ENCODE results near the gene CCDC134. TPM values are rescaled to one million over a fixed set of nuclear protein-coding genes. Genes with fewer than 3 reads are reported as not detected.

Gene CCDC134
- total and polyA plus RNA-seq, 7 donors = 2.2 to 7.8 (median 4.9) TPM

- intact Hi-C loops (cut with DNase I) = no loop called here
- H3K27ac ChIP-seq = no peak overlapping the region
- no peaks in the 10 kb centered on the region for H3K36me3 ChIP-seq (ENCODE audit: insufficient read depth in 1 of 2, low read depth in 1 of 2)
- DNase-seq (no peak), ATAC-seq (no peak)
- no peaks in the 10 kb centered on the region for H3K9me3 ChIP-seq
- no peaks in the 10 kb centered on the region for H3K27me3 ChIP-seq (ENCODE audit: insufficient read depth in 3 of 3, low read length in 2 of 3)
- TF ChIP-seq CTCF (IDR thresholded peaks at IDR 0.05) = no peak
- no peaks in the 10 kb centered on the region for H3K4me1 ChIP-seq
- H3K4me3 ChIP-seq = no peak overlapping the region
- 55 to 75% (median 67%) methylated on average over 1 of the region's 1 CpG for WGBS, 3 donors
These were observed 19.0 kb upstream of the CCDC134 start for GRCh38 chr22:41781507-41781906.

- no peak overlapping the region for H3K27ac ChIP-seq
- ATAC-seq = no peak
These were observed 18.2 kb upstream of the CCDC134 start for GRCh38 chr22:41782316-41782715.

GRCh38 chr22:41782751-41783150, 17.7 kb upstream of the CCDC134 start:
- TF ChIP-seq CTCF (IDR thresholded peaks at IDR 0.05) = no peak

More at GRCh38 chr22:41782316-41782715, 18.2 kb upstream of the CCDC134 start:
- Histone ChIP-seq H3K27me3 (ENCODE audit: insufficient read depth in 3 of 3, low read length in 2 of 3) (no peaks in the 10 kb centered on the region), H3K4me3 (no peak overlapping the region), H3K36me3 (ENCODE audit: insufficient read depth in 1 of 2, low read depth in 1 of 2) (no peaks in the 10 kb centered on the region), H3K4me1 (no peaks in the 10 kb centered on the region), H3K9me3 (no peaks in the 10 kb centered on the region)
- no peak for TF ChIP-seq CTCF (IDR thresholded peaks at IDR 0.05)
- WGBS, 3 donors = 87 to 90% (median 90%) methylated on average over 6 of the region's 6 CpGs
- intact Hi-C loops (cut with DNase I) = no loop called here
- no peak for DNase-seq

GRCh38 chr22:41787331-41787730, 13.1 kb upstream of the CCDC134 start:
- intact Hi-C loops (cut with DNase I) = no loop called here
- H3K36me3 ChIP-seq (ENCODE audit: insufficient read depth in 1 of 2, low read depth in 1 of 2) = no peaks in the 10 kb centered on the region
- H3K27me3 ChIP-seq (ENCODE audit: insufficient read depth in 3 of 3, low read length in 2 of 3) = no peaks in the 10 kb centered on the region
- no peaks in the 10 kb centered on the region for H3K9me3 ChIP-seq
- H3K4me1 ChIP-seq = no peaks in the 10 kb centered on the region
- no peak overlapping the region for H3K4me3 ChIP-seq
- no peak for ATAC-seq
- no peak for DNase-seq
- no peak overlapping the region for H3K27ac ChIP-seq
- no peak for TF ChIP-seq CTCF (IDR thresholded peaks at IDR 0.05)
- 85 to 95% (median 89%) methylated on average over 2 of the region's 2 CpGs for WGBS, 3 donors

More at GRCh38 chr22:41782751-41783150, 17.7 kb upstream of the CCDC134 start:
- intact Hi-C loops (cut with DNase I) = no loop called here
- no peak overlapping the region for H3K4me3 ChIP-seq
- no peak overlapping the region for H3K27ac ChIP-seq
- ATAC-seq (no peak), DNase-seq (no peak)
- no peaks in the 10 kb centered on the region for H3K27me3 ChIP-seq (ENCODE audit: insufficient read depth in 3 of 3, low read length in 2 of 3)
- no peaks in the 10 kb centered on the region for H3K4me1 ChIP-seq
- no peaks in the 10 kb centered on the region for H3K36me3 ChIP-seq (ENCODE audit: insufficient read depth in 1 of 2, low read depth in 1 of 2)
- H3K9me3 ChIP-seq = no peaks in the 10 kb centered on the region
- 82 to 94% (median 94%) methylated on average over 2 of the region's 2 CpGs for WGBS, 3 donors

GRCh38 chr22:41793871-41794270, 6.6 kb upstream of the CCDC134 start:
- no peaks in the 10 kb centered on the region for H3K27me3 ChIP-seq (ENCODE audit: insufficient read depth in 3 of 3, low read length in 2 of 3)
- no peak for DNase-seq
- intact Hi-C loops (cut with DNase I) = loop anchor here in 1 of 2 donors (5.0 kb wide), 1 partner anchor 42 kb away; no protein-coding TSS in a partner anchor
- no peak for ATAC-seq
- no peaks in the 10 kb centered on the region for H3K9me3 ChIP-seq
- no peak overlapping the region for H3K4me3 ChIP-seq
- H3K36me3 ChIP-seq (ENCODE audit: insufficient read depth in 1 of 2, low read depth in 1 of 2) = no peaks in the 10 kb centered on the region
- WGBS, 3 donors = 91 to 97% (median 95%) methylated on average over 3 of the region's 3 CpGs
- no peak for TF ChIP-seq CTCF (IDR thresholded peaks at IDR 0.05)
- H3K4me1 ChIP-seq = no peaks in the 10 kb centered on the region
- no peak overlapping the region for H3K27ac ChIP-seq
